ENCODE results near the gene CSGALNACT2. TPM values are rescaled to one million over a fixed set of nuclear protein-coding genes. Genes with fewer than 3 reads are reported as not detected.

The CSGALNACT2 gene
- total and polyA plus RNA-seq, 3 donors from 2014 or later, result 13.9 to 17.9 (median 16.7) TPM

GRCh38 chr10:43136432-43136831 is 1.8 kb upstream of the CSGALNACT2 start:
- 66 to 81% methylated on average over 5 of the region's 5 CpGs for WGBS, 2 donors
- no peak for DNase-seq
- H3K4me3 ChIP-seq, result no peak overlapping the region
- H3K4me1 ChIP-seq, result peaks cover 10% of the 10 kb centered on the region
- H3K27ac ChIP-seq, result no peak overlapping the region
- no peaks in the 10 kb centered on the region for H3K36me3 ChIP-seq (ENCODE audit: low read depth, missing control alignments)
- no peaks in the 10 kb centered on the region for H3K27me3 ChIP-seq
- TF ChIP-seq, protein P1, sequence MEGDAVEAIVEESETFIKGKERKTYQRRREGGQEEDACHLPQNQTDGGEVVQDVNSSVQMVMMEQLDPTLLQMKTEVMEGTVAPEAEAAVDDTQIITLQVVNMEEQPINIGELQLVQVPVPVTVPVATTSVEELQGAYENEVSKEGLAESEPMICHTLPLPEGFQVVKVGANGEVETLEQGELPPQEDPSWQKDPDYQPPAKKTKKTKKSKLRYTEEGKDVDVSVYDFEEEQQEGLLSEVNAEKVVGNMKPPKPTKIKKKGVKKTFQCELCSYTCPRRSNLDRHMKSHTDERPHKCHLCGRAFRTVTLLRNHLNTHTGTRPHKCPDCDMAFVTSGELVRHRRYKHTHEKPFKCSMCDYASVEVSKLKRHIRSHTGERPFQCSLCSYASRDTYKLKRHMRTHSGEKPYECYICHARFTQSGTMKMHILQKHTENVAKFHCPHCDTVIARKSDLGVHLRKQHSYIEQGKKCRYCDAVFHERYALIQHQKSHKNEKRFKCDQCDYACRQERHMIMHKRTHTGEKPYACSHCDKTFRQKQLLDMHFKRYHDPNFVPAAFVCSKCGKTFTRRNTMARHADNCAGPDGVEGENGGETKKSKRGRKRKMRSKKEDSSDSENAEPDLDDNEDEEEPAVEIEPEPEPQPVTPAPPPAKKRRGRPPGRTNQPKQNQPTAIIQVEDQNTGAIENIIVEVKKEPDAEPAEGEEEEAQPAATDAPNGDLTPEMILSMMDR (IDR thresholded peaks at IDR 0.05), result no peak
- TF ChIP-seq POLR2A (IDR thresholded peaks at IDR 0.05), result no peak
- intact Hi-C loops (cut with DNase I; ENCODE audit: low total_unique reads), result no loop called here
- no peaks in the 10 kb centered on the region for H3K9me3 ChIP-seq

- no peaks in the 10 kb centered on the region for H3K27me3 ChIP-seq
- peak; percentile 27 for DNase-seq
- no peak for TF ChIP-seq POLR2A (IDR thresholded peaks at IDR 0.05)
- TF ChIP-seq, protein P1 (IDR thresholded peaks at IDR 0.05), result no peak
- no peaks in the 10 kb centered on the region for H3K36me3 ChIP-seq (ENCODE audit: low read depth, missing control alignments)
- H3K4me1 ChIP-seq, result peaks cover 10% of the 10 kb centered on the region
- 21 to 22% methylated on average over 27 of the region's 27 CpGs for WGBS, 2 donors
- peak overlapping the region; percentile 95 to 98 for H3K4me3 ChIP-seq
- peak overlapping the region; percentile 97 to 98 for H3K27ac ChIP-seq
- intact Hi-C loops (cut with DNase I; ENCODE audit: low total_unique reads), result no loop called here
- H3K9me3 ChIP-seq, result no peaks in the 10 kb centered on the region
These were observed 1.1 kb upstream of the CSGALNACT2 start for GRCh38 chr10:43136995-43137716.

DNA sequence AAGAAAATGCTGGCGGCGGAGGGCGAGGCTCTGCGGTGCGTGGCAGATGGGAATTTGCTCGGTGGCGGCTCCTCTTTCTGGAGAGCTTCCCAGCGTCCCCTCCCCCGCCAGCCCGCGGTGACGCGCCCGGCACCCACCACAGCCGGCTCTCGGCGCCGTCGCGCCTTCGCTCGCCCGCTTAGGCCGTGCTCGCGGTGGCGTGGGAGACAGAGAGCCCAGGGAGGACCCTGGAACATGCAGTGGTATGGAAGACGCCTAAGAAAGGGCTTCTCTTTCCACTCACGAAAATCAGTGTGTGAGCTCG is 576 bp upstream of the CSGALNACT2 start:
- no peak for TF ChIP-seq POLR2A (IDR thresholded peaks at IDR 0.05)
- TF ChIP-seq, protein P1 (IDR thresholded peaks at IDR 0.05), result no peak
- DNase-seq, result peak; percentile 60
- intact Hi-C loops (cut with DNase I; ENCODE audit: low total_unique reads), result no loop called here
- Histone ChIP-seq H3K27me3 (no peaks in the 10 kb centered on the region), H3K4me3 (peak overlapping the region; percentile 95 to 98), H3K27ac (peak overlapping the region; percentile 97 to 98), H3K4me1 (peaks cover 10% of the 10 kb centered on the region), H3K9me3 (no peaks in the 10 kb centered on the region), H3K36me3 (ENCODE audit: low read depth, missing control alignments) (no peaks in the 10 kb centered on the region)
- WGBS, 2 donors, result 0 to 1% methylated on average over 12 to 30 of the region's 30 CpGs

- DNase-seq, result peak; percentile 41
- Histone ChIP-seq H3K27ac (peak overlapping the region; percentile 81 to 97), H3K27me3 (no peaks in the 10 kb centered on the region), H3K9me3 (no peaks in the 10 kb centered on the region), H3K4me1 (peaks cover 12% of the 10 kb centered on the region), H3K36me3 (ENCODE audit: low read depth, missing control alignments) (no peaks in the 10 kb centered on the region), H3K4me3 (peak overlapping the region; percentile 95 to 98)
- intact Hi-C loops (cut with DNase I; ENCODE audit: low total_unique reads), result no loop called here
- WGBS, 2 donors, result 0% methylated on average over 22 of the region's 22 CpGs
- TF ChIP-seq, protein P1 (IDR thresholded peaks at IDR 0.05), result no peak
- no peak for TF ChIP-seq POLR2A (IDR thresholded peaks at IDR 0.05)
These were observed 554 bp downstream of the CSGALNACT2 start for GRCh38 chr10:43138757-43139241.

GRCh38 chr10:43141421-43141820 is 3.2 kb downstream of the CSGALNACT2 start:
- intact Hi-C loops (cut with DNase I; ENCODE audit: low total_unique reads), result no loop called here
- no peaks in the 10 kb centered on the region for H3K9me3 ChIP-seq
- no peaks in the 10 kb centered on the region for H3K27me3 ChIP-seq
- no peaks in the 10 kb centered on the region for H3K36me3 ChIP-seq (ENCODE audit: low read depth, missing control alignments)
- 92% methylated on average over 5 of the region's 5 CpGs for WGBS, 2 donors
- no peak for TF ChIP-seq POLR2A (IDR thresholded peaks at IDR 0.05)
- TF ChIP-seq, protein P1 (IDR thresholded peaks at IDR 0.05), result no peak
- H3K27ac ChIP-seq, result no peak overlapping the region
- peaks cover 11% of the 10 kb centered on the region for H3K4me1 ChIP-seq
- no peak for DNase-seq
- H3K4me3 ChIP-seq, result no peak overlapping the region

Measured in testis (tissue), 3 donors.